Thyroid gland (tissue), 4 donors: ENCODE measurements around the gene PRKCZ. TPM values are rescaled to one million over a fixed set of nuclear protein-coding genes. Genes with fewer than 3 reads are reported as not detected.
"Not testable (repeated sequence)": the region's sequence is repeated elsewhere in the genome, so short reads cannot be mapped to it uniquely, and the experiment has no call there.

Experiments used
- DNase-seq, 2 donors: peaks; one replicate each; pipeline ENCODE4 v3.0.0-alpha.2; 2019
- H3K27ac ChIP-seq, 3 donors: fragments of 200-600 bp; sonication (generic); 1 replicate in 2 of 3; 2 replicates in 1 of 3; pipeline ENCODE4 v1.5.1; 2016 to 2019; ENCODE audit warnings: mild to moderate bottlenecking in 1 of 3, moderate library complexity in 1 of 3
- H3K27me3 ChIP-seq: fragments of 200-600 bp; sonication (generic); one replicate; pipeline ENCODE4 v1.5.1; 2019
- H3K36me3 ChIP-seq, 2 donors: fragments of 200-600 bp; sonication (generic); one replicate each; pipeline ENCODE4 v1.5.1; 2016 to 2019
- H3K4me1 ChIP-seq, 2 donors: fragments of 200-600 bp; sonication (generic); one replicate each; pipeline ENCODE4 v1.5.1; 2017 to 2019
- H3K4me3 ChIP-seq, 3 donors: fragments of 200-600 bp; sonication (generic); replicated peaks in 1 of 3; 1 replicate in 2 of 3; 2 replicates in 1 of 3; pipeline ENCODE4 v1.5.1; 2016; ENCODE audit warnings: mild to moderate bottlenecking in 1 of 3
- H3K9me3 ChIP-seq: fragments of 200-600 bp; sonication (generic); one replicate; pipeline ENCODE4 v1.5.1; 2017
- POLR2A ChIP-seq, 2 donors: fragments of 450-650 bp; IDR thresholded peaks; one replicate each; pipeline ENCODE4 v1.6.1; 2017; ENCODE audit warnings: antibody characterized with exemption in 2 of 2, mild to moderate bottlenecking in 2 of 2, moderate library complexity in 1 of 2
- WGBS, 2 donors: methylation state at CpG; one replicate each; pipeline ENCODE4 v1.1.5; 2017; 5-methylcytosine and 5-hydroxymethylcytosine counted together
- intact Hi-C: fragments of 100-400 bp; cut with DNase I; formaldehyde crosslinking; loops from one replicate; pipeline ENCODE4 v1.15.1; 2023
- total RNA-seq, 4 donors: library from RNA; depleted of rRNA; stranded (reverse); fragments of >200 nt; gene quantifications; one replicate each; pipeline ENCODE4 v1.2.3, GENCODE V29; 2016
- TF ChIP-seq, protein P1 (sequence below), 6 experiments: fragments of 200-600 bp in 3 of 6; fragments of 450-650 bp in 3 of 6; sonication (generic) in 3 of 6; IDR thresholded peaks; one replicate each; pipeline ENCODE4 v1.5.1; 2016 to 2019; ENCODE audit warnings: antibody characterized with exemption in 6 of 6, mild to moderate bottlenecking in 2 of 6, inconsistent platforms in 1 of 6, moderate library complexity in 1 of 6

PRKCZ gene
- total RNA-seq, 4 donors from 2014 or later, result 33.6 to 53.0 (median 44.3) TPM

DNA sequence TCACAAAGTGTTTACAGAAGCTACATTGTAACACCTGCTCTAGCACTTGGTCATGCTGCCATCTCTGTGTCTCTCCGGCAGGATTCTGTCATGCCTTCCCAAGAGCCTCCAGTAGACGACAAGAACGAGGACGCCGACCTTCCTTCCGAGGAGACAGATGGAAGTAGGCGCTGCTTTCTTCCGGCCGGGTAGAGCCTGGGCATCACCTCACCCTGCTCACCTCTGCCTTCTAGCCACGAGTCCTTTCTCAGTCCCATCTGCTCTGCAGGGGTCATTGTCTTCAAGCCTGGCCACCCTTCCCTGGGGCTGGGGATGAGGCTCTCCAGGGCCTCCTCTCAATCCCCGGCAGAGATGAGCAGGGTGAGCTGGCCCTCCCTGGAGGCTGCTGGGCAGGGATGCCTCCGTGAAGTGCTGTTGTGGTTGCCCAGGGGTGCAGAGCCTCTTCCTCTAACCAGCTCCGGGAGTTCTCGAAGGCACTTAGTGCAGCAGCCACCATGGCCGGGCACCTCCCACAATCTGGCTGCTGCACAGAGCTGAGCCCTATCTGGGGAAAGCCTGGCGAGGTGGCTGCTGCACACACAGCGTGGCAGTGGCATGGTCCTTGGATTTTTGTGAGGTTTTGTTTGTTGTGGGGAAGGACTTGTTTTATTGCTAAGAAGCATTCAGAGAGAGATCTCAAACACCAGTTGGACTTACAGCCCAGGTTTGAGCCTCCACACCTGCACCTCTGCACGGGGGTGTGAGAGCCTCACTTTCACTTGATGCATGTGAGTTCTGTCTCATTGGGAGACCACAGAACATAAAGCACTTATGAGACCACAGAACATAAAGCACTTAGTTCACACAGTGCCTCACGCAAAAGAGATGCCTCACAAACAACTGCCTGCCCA, 96.0 kb downstream of the PRKCZ start:
- Histone ChIP-seq H3K9me3 (no peaks in the 10 kb centered on the region), H3K27me3 (no peaks in the 10 kb centered on the region), H3K27ac (no peak overlapping the region), H3K4me1 (no peaks in the 10 kb centered on the region), H3K4me3 (no peak overlapping the region), H3K36me3 (peaks cover 9 to 17% of the 10 kb centered on the region in 2 donors)
- TF ChIP-seq POLR2A (IDR thresholded peaks at IDR 0.05), result no peak
- TF ChIP-seq, protein P1, sequence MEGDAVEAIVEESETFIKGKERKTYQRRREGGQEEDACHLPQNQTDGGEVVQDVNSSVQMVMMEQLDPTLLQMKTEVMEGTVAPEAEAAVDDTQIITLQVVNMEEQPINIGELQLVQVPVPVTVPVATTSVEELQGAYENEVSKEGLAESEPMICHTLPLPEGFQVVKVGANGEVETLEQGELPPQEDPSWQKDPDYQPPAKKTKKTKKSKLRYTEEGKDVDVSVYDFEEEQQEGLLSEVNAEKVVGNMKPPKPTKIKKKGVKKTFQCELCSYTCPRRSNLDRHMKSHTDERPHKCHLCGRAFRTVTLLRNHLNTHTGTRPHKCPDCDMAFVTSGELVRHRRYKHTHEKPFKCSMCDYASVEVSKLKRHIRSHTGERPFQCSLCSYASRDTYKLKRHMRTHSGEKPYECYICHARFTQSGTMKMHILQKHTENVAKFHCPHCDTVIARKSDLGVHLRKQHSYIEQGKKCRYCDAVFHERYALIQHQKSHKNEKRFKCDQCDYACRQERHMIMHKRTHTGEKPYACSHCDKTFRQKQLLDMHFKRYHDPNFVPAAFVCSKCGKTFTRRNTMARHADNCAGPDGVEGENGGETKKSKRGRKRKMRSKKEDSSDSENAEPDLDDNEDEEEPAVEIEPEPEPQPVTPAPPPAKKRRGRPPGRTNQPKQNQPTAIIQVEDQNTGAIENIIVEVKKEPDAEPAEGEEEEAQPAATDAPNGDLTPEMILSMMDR (IDR thresholded peaks at IDR 0.05), result no peak
- no peak for DNase-seq
- intact Hi-C loops, result no loop called here
- WGBS, 2 donors, result 90 to 92% methylated on average over 12 to 15 of the region's 19 CpGs

DNA sequence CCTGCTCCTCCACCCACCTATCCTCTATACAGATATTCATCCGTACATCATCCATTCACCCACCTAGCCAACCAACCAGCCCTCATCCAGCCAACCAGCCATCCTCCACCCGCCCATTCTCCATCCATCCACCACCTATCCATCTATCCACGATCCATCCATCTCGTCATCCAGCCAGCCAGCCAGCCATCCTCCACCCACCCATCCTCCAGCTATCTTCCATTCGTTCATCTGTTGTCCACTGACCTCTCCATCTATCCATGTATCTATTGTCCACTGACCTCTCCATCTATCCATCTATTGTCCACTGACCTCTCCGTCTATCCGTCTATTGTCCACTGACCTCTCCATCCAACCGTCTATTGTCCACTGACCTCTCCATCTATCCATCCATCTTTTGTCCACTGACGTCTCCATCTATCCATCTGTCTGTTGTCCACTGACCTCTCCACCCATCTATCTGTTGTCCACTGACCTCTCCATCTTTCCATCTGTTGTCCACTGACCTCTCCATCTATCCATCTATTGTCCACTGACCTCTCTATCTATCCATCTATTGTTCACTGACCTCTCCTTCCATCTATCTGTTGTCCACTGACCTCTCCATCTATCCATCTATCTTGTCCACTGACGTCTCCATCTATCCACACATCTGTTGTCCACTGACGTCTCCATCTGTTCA, 96.8 kb downstream of the PRKCZ start:
- H3K4me3 ChIP-seq, result no peak overlapping the region
- no peaks in the 10 kb centered on the region for H3K9me3 ChIP-seq
- H3K36me3 ChIP-seq, result peaks cover 9 to 18% of the 10 kb centered on the region in 2 donors
- no peak overlapping the region for H3K27ac ChIP-seq
- intact Hi-C loops, result no loop called here
- H3K27me3 ChIP-seq, result no peaks in the 10 kb centered on the region
- WGBS, 2 donors, result 91 to 96% methylated on average over 11 of the region's 11 CpGs
- H3K4me1 ChIP-seq, result no peaks in the 10 kb centered on the region
- no peak for TF ChIP-seq POLR2A (IDR thresholded peaks at IDR 0.05)
- TF ChIP-seq, protein P1 (IDR thresholded peaks at IDR 0.05), result no peak
- no peak for DNase-seq

DNA sequence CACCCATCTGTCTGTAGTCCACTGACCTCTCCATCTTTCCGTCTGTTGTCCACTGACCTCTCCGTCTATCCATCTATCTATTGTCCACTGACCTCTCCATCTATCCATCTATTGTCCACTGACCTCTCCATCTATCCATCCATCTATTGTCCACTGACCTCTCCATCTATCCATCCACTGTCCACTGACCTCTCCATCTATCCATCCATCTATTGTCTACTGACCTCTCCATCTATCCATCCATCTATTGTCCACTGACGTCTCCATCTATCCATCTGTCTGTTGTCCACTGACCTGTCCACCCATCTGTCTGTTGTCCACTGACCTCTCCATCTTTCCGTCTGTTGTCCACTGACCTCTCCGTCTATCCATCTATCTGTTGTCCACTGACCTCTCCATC, 97.7 kb downstream of the PRKCZ start:
- H3K9me3 ChIP-seq, DNase-seq, H3K27me3 ChIP-seq, intact Hi-C loops, H3K27ac ChIP-seq, H3K4me1 ChIP-seq, H3K4me3 ChIP-seq: not testable (repeated sequence)
- 94 to 95% methylated on average over 5 of the region's 5 CpGs for WGBS, 2 donors
- H3K36me3 ChIP-seq, result peaks cover 9 to 18% of the 10 kb centered on the region in 2 donors

DNA sequence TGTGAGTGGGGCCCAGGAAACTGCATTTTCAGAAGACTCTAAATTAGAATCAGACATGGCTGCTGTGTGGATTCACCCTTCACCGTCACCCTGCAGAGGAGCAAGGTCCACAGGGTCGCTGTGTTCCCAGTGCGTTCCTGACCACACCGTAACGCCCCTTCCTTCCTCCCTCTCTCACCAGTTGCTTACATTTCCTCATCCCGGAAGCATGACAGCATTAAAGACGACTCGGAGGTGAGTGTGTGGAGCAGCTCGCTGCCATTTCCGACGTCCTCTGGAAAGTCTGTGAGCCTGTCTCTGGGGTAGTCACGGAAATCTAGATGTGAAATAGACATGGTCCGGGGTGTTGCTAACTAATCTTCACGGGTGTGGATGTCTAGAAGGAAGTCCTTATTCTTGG, 98.5 kb downstream of the PRKCZ start:
- Histone ChIP-seq H3K4me1 (no peaks in the 10 kb centered on the region), H3K4me3 (no peak overlapping the region), H3K36me3 (peaks cover 9 to 18% of the 10 kb centered on the region in 2 donors), H3K27me3 (no peaks in the 10 kb centered on the region), H3K27ac (no peak overlapping the region), H3K9me3 (no peaks in the 10 kb centered on the region)
- no peak for DNase-seq
- intact Hi-C loops, result no loop called here
- TF ChIP-seq, protein P1 (IDR thresholded peaks at IDR 0.05), result no peak
- no peak for TF ChIP-seq POLR2A (IDR thresholded peaks at IDR 0.05)
- WGBS, 2 donors, result 75 to 83% methylated on average over 14 of the region's 14 CpGs

DNA sequence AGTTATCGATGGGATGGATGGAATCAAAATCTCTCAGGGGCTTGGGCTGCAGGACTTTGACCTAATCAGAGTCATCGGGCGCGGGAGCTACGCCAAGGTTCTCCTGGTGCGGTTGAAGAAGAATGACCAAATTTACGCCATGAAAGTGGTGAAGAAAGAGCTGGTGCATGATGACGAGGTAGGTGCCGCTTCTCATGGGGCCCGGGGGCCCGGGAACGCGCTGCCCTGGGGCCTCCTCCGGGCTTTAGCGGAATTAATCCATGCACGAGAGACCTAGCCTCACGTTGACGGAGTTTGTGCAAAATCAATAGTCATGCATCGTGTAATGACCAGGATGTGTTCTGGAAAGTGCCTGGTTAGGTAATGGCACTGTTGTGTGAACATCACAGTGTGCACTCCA, 100.6 kb downstream of the PRKCZ start:
- TF ChIP-seq, protein P1 (IDR thresholded peaks at IDR 0.05), result no peak
- no peak for TF ChIP-seq POLR2A (IDR thresholded peaks at IDR 0.05)
- intact Hi-C loops, result no loop called here
- no peak overlapping the region for H3K4me3 ChIP-seq
- H3K27ac ChIP-seq, result no peak overlapping the region
- peaks cover 9 to 16% of the 10 kb centered on the region in 2 donors for H3K36me3 ChIP-seq
- H3K27me3 ChIP-seq, result no peaks in the 10 kb centered on the region
- no peaks in the 10 kb centered on the region for H3K4me1 ChIP-seq
- 85 to 90% methylated on average over 19 of the region's 19 CpGs for WGBS, 2 donors
- no peaks in the 10 kb centered on the region for H3K9me3 ChIP-seq
- no peak for DNase-seq
